ENCODE measurements around the gene SYNE2. TPM values are rescaled to one million over a fixed set of nuclear protein-coding genes. Genes with fewer than 3 reads are reported as not detected.

SYNE2 gene
- total RNA-seq, 4 donors from 2014 or later = 96.9 to 207 (median 182) TPM

GRCh38 chr14:63881926-63882325, 29.1 kb downstream of the SYNE2 start:
- no peak overlapping the region for H3K27ac ChIP-seq
- in situ Hi-C loops (cut with MboI; ENCODE audit: low sequenced_read_pairs in 4 of 4) = no loop called here
- intact Hi-C loops (cut with DNase I; ENCODE audit: low total_unique reads) = no loop called here
- H3K9me3 ChIP-seq = no peaks in the 10 kb centered on the region
- H3K27me3 ChIP-seq = no peaks in the 10 kb centered on the region
- no peaks in the 10 kb centered on the region for H3K36me3 ChIP-seq
- no peak overlapping the region for H3K4me3 ChIP-seq
- DNase-seq (no peak), ATAC-seq (no peak)
- TF ChIP-seq POLR2A (IDR thresholded peaks at IDR 0.05) (no peak), CTCF (IDR thresholded peaks at IDR 0.05 in 4 of 5, conservative IDR thresholded peaks at IDR 0.05 in 1 of 5) (no peak)
- H3K4me1 ChIP-seq = peaks cover 10 to 11% of the 10 kb centered on the region in 2 donors

- no peak for DNase-seq
- in situ Hi-C loops (cut with MboI; ENCODE audit: low sequenced_read_pairs in 4 of 4) (no loop called here), intact Hi-C loops (cut with DNase I; ENCODE audit: low total_unique reads) (no loop called here)
- Histone ChIP-seq H3K9me3 (no peaks in the 10 kb centered on the region), H3K4me1 (peaks cover 14 to 24% of the 10 kb centered on the region in 2 donors), H3K36me3 (no peaks in the 10 kb centered on the region), H3K27ac (no peak overlapping the region), H3K4me3 (no peak overlapping the region), H3K27me3 (no peaks in the 10 kb centered on the region)
- no peak for ATAC-seq
- no peak for TF ChIP-seq CTCF (IDR thresholded peaks at IDR 0.05 in 4 of 5, conservative IDR thresholded peaks at IDR 0.05 in 1 of 5)
- no peak for TF ChIP-seq POLR2A (IDR thresholded peaks at IDR 0.05)
These were observed 35.1 kb downstream of the SYNE2 start for GRCh38 chr14:63887899-63888298.

GRCh38 chr14:63890553-63890952, 37.7 kb downstream of the SYNE2 start:
- DNase-seq = no peak
- no peaks in the 10 kb centered on the region for H3K9me3 ChIP-seq
- in situ Hi-C loops (cut with MboI; ENCODE audit: low sequenced_read_pairs in 4 of 4) (no loop called here), intact Hi-C loops (cut with DNase I; ENCODE audit: low total_unique reads) (no loop called here)
- H3K4me3 ChIP-seq = no peak overlapping the region
- H3K4me1 ChIP-seq = peaks cover 33 to 47% of the 10 kb centered on the region in 2 donors
- ATAC-seq = no peak
- H3K36me3 ChIP-seq = no peaks in the 10 kb centered on the region
- H3K27ac ChIP-seq = peak overlapping the region in 3 of 4 donors; percentile 45 to 66 (median 57)
- no peak for TF ChIP-seq CTCF (IDR thresholded peaks at IDR 0.05 in 4 of 5, conservative IDR thresholded peaks at IDR 0.05 in 1 of 5)
- TF ChIP-seq POLR2A (IDR thresholded peaks at IDR 0.05) = no peak
- H3K27me3 ChIP-seq = no peaks in the 10 kb centered on the region

- H3K27me3 ChIP-seq = no peaks in the 10 kb centered on the region
- H3K27ac ChIP-seq = peak overlapping the region; percentile 45 to 66 (median 55)
- no peaks in the 10 kb centered on the region for H3K36me3 ChIP-seq
- no peak for DNase-seq
- in situ Hi-C loops (cut with MboI; ENCODE audit: low sequenced_read_pairs in 4 of 4) (no loop called here), intact Hi-C loops (cut with DNase I; ENCODE audit: low total_unique reads) (no loop called here)
- H3K4me3 ChIP-seq = no peak overlapping the region
- no peak for ATAC-seq
- no peaks in the 10 kb centered on the region for H3K9me3 ChIP-seq
- TF ChIP-seq CTCF (IDR thresholded peaks at IDR 0.05 in 4 of 5, conservative IDR thresholded peaks at IDR 0.05 in 1 of 5) (no peak), POLR2A (IDR thresholded peaks at IDR 0.05) (no peak)
- H3K4me1 ChIP-seq = peaks cover 38 to 50% of the 10 kb centered on the region in 2 donors
These were observed 38.6 kb downstream of the SYNE2 start for GRCh38 chr14:63891148-63891975.
